Heart left ventricle (tissue), 16 donors: ENCODE results near the gene LGSN. TPM values are rescaled to one million over a fixed set of nuclear protein-coding genes. Genes with fewer than 3 reads are reported as not detected.
"Not testable (repeated sequence)": the region's sequence is repeated elsewhere in the genome, so short reads cannot be mapped to it uniquely, and the experiment has no call there.

Experiments
- ATAC-seq, 4 donors: fragments of 200-7000 bp; cut with Tn5 transposase; one replicate each; pipeline ENCODE4 v1.9.1; 2020 to 2022; ENCODE audit warnings: moderate library complexity in 4 of 4, mild to moderate bottlenecking in 3 of 4, moderate number of reproducible peaks in 1 of 4
- DNase-seq, 5 donors: peaks; one replicate each; pipeline ENCODE4 v3.0.0-alpha.2; 2020
- H3K27ac ChIP-seq, 12 donors: fragments of 200-600 bp; sonication (generic) in 4 of 12; one replicate each; pipeline versions ENCODE4 v1.5.0 to v1.8.0; 2016 to 2022; ENCODE audit warnings: mild to moderate bottlenecking in 2 of 12
- H3K27me3 ChIP-seq, 9 donors: fragments of 200-600 bp; sonication (generic) in 2 of 9; one replicate each; pipeline versions ENCODE4 v1.5.1 to v1.8.0; 2016 to 2022; ENCODE audit warnings: mild to moderate bottlenecking in 3 of 9
- H3K36me3 ChIP-seq, 9 donors: fragments of 200-600 bp; sonication (generic) in 2 of 9; one replicate each; pipeline versions ENCODE4 v1.5.0 to v1.8.0; 2018 to 2022; ENCODE audit warnings: mild to moderate bottlenecking in 2 of 9
- H3K4me1 ChIP-seq, 12 donors: fragments of 200-600 bp; sonication (generic) in 4 of 12; one replicate each; pipeline versions ENCODE4 v1.5.0 to v1.8.0; 2016 to 2022; ENCODE audit warnings: mild to moderate bottlenecking in 3 of 12
- H3K4me3 ChIP-seq, 12 donors: fragments of 200-600 bp; sonication (generic) in 4 of 12; one replicate each; pipeline versions ENCODE4 v1.5.0 to v1.8.0; 2017 to 2022; ENCODE audit warnings: mild to moderate bottlenecking in 9 of 12, moderate library complexity in 4 of 12
- H3K9me3 ChIP-seq, 12 donors: fragments of 200-600 bp; sonication (generic) in 4 of 12; one replicate each; pipeline versions ENCODE4 v1.5.0 to v1.8.0; 2016 to 2022; ENCODE audit warnings: mild to moderate bottlenecking in 1 of 12
- POLR2A ChIP-seq, 2 donors: fragments of 450-650 bp; IDR thresholded peaks; one replicate each; pipeline ENCODE4 v1.6.1; 2017; ENCODE audit warnings: antibody characterized with exemption in 2 of 2, mild to moderate bottlenecking in 2 of 2, moderate library complexity in 2 of 2
- WGBS, 4 donors: extraction: QIAGEN DNeasy Blood & Tissue Kit in 2 of 4; methylation state at CpG; one replicate each; pipeline versions ENCODE4 v1.1.5 to v1.1.7; 2013 to 2018; 5-methylcytosine and 5-hydroxymethylcytosine counted together
- intact Hi-C, 10 donors: fragments of 100-400 bp; cut with DNase I; formaldehyde crosslinking; loops; one replicate each; pipeline versions ENCODE4 v1.11.1 to v1.14.2; 2022
- polyA plus RNA-seq, 2 donors: library from polyadenylated mRNA; stranded (reverse); fragments of 200-250 nt; gene quantifications; one replicate each; pipeline ENCODE4 v1.2.3, GENCODE V29; 2013
- total RNA-seq, 9 donors: library from RNA; depleted of rRNA in 2 of 9; stranded (reverse); fragments of >200 nt in 2 of 9; fragmentation: NEBNext Ultra II Directional in 3 of 9; extraction: Animal tissue kit (Norgen Biotek cat#: 25700) in 3 of 9; gene quantifications; one replicate each; pipeline versions ENCODE4 v1.1.0 to v1.2.4, GENCODE V29; 2016 to 2023
- TF ChIP-seq, protein P1 (sequence below), 12 donors: fragments of 200-600 bp; sonication (generic) in 4 of 12; IDR thresholded peaks; one replicate each; pipeline versions ENCODE4 v1.5.0 to v1.8.0; 2018 to 2022; ENCODE audit warnings: antibody characterized with exemption in 12 of 12, mild to moderate bottlenecking in 5 of 12
- donor health status: ischemic (EF 13 %, LVEDD 7.1; RV severe dilation, severe dysfunction).
- donor health status: healthy with polysubstance abuse.
- donor health status: DM: no; HTN: yes; CAD: no.
- donor health status: DM: no; HTN: no; CAD: no.
- donor health status: ischemic (EF 25% LVEDD 6.9; RV normal size, moderate dysfunction).
- donor health status: ischemic (EF 25% LVEDD 5.7; RV mildly dilated, moderate dysfunction).
- donor health status: healthy.
- donor health status: DM: yes; HTN: yes; CAD: no.
- donor health status: ischemic (EF 35%, LVEDD 5.7; RV mildly dilated, moderate dysfunction).
- donor health status: nonischemic (EF 11% LVEDD 7.7; RV severe dilation, severe dysfunction).
- donor health status: DM: yes; HTN: yes; CAD: no.
- donor health status: PGD.
- donor health status: ischemic (EF 29% LVEDD 5.4; RV normal size, mild dysfunction).
- donor health status: nonischemic (EF 23%, LVEDD 6.1; RV moderate dilation, normal function).

The LGSN gene
- total and polyA plus RNA-seq, 11 donors = not detected

DNA sequence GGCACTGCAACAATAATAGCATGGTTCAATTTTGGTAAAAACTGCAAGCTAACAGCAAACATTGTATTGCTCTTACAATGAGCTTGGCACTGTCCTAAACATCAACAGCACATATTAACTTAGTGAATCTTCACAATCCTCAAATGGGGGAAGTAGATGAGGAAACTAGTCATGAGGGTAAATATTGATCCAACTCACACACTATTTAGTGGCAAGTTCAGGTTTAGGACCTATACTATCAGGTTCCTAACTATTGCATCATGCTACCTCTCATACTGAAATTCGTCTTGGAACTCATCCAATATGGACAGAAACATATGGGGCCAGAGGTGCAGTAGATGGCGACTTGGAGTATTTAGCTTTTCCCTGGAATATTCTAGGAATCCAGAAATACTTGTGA lies 74.4 kb downstream of the LGSN start:
- no peak overlapping the region for H3K4me3 ChIP-seq
- no peaks in the 10 kb centered on the region for H3K4me1 ChIP-seq
- ATAC-seq = no peak
- 56 to 65% (median 62%) methylated on average over 2 of the region's 2 CpGs for WGBS, 4 donors
- DNase-seq = no peak
- H3K27me3 ChIP-seq = no peaks in the 10 kb centered on the region
- intact Hi-C loops = no loop called here
- no peak overlapping the region for H3K27ac ChIP-seq
- no peak for TF ChIP-seq POLR2A (IDR thresholded peaks at IDR 0.05)
- TF ChIP-seq, protein P1, sequence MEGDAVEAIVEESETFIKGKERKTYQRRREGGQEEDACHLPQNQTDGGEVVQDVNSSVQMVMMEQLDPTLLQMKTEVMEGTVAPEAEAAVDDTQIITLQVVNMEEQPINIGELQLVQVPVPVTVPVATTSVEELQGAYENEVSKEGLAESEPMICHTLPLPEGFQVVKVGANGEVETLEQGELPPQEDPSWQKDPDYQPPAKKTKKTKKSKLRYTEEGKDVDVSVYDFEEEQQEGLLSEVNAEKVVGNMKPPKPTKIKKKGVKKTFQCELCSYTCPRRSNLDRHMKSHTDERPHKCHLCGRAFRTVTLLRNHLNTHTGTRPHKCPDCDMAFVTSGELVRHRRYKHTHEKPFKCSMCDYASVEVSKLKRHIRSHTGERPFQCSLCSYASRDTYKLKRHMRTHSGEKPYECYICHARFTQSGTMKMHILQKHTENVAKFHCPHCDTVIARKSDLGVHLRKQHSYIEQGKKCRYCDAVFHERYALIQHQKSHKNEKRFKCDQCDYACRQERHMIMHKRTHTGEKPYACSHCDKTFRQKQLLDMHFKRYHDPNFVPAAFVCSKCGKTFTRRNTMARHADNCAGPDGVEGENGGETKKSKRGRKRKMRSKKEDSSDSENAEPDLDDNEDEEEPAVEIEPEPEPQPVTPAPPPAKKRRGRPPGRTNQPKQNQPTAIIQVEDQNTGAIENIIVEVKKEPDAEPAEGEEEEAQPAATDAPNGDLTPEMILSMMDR (IDR thresholded peaks at IDR 0.05) = no peak
- no peaks in the 10 kb centered on the region for H3K36me3 ChIP-seq
- H3K9me3 ChIP-seq = no peaks in the 10 kb centered on the region

- Histone ChIP-seq H3K9me3 (no peaks in the 10 kb centered on the region), H3K27ac (no peak overlapping the region), H3K4me1 (no peaks in the 10 kb centered on the region), H3K4me3 (no peak overlapping the region), H3K27me3 (no peaks in the 10 kb centered on the region), H3K36me3 (no peaks in the 10 kb centered on the region)
- 45 to 52% (median 49%) methylated on average over 3 of the region's 3 CpGs for WGBS, 4 donors
- no peak for ATAC-seq
- DNase-seq = no peak
- TF ChIP-seq POLR2A (IDR thresholded peaks at IDR 0.05) = no peak
- TF ChIP-seq, protein P1 (IDR thresholded peaks at IDR 0.05) = no peak
- intact Hi-C loops = no loop called here
Measured at GRCh38 chr6:63236398-63236817, 83.4 kb downstream of the LGSN start.

DNA sequence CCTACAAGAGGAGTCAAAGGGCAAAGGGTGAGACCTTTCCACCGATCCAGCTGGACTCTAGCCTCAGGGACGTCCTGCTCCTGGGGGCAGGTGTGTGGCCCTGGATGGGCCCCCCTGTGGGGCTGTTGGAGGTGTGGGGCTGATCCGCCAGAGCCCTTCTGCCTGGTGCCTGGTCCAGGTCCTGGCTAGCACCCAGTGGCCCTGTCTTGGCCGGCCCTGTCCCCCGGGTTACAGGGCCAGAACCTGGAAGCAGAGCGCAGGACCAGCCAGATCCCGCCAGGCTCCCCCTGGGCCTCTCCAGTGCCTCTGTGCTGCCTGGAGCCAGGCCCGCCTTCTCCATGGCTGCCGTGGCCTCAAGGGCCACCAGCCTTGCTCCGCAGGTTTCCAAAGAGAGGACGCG lies 89.3 kb downstream of the LGSN start:
- DNase-seq, ATAC-seq, intact Hi-C loops, H3K4me1 ChIP-seq, H3K27me3 ChIP-seq, H3K36me3 ChIP-seq, H3K4me3 ChIP-seq, H3K27ac ChIP-seq, H3K9me3 ChIP-seq: not testable (repeated sequence)
- 59 to 83% (median 77%) methylated on average over 6 to 12 of the region's 12 CpGs for whole genome bisulfite sequencing, 4 donors

DNA sequence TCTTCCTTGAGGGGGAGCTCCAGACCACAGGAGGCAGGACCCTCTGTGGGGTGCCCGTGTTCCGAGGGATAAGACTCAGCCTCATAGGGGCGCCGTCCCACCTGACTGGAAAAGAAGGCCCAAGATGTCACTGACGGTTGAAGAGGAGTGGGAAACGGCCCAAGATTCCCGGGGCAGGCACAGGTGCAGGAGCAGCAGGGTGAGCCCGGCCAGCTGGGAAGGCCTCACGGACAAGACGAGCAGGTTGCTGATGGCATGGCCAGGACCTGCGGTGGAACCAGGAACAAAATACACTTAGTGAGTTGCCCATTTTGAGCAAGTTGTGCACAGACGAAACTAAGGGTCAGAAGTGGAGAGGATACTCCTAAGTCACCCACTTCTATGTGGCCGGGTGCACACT lies 89.8 kb downstream of the LGSN start:
- ATAC-seq, H3K9me3 ChIP-seq, H3K27ac ChIP-seq, H3K36me3 ChIP-seq, H3K27me3 ChIP-seq, H3K4me1 ChIP-seq, DNase-seq, intact Hi-C loops, H3K4me3 ChIP-seq: not testable (repeated sequence)
- WGBS, 4 donors = 79 to 88% (median 85%) methylated on average over 11 to 13 of the region's 13 CpGs

DNA sequence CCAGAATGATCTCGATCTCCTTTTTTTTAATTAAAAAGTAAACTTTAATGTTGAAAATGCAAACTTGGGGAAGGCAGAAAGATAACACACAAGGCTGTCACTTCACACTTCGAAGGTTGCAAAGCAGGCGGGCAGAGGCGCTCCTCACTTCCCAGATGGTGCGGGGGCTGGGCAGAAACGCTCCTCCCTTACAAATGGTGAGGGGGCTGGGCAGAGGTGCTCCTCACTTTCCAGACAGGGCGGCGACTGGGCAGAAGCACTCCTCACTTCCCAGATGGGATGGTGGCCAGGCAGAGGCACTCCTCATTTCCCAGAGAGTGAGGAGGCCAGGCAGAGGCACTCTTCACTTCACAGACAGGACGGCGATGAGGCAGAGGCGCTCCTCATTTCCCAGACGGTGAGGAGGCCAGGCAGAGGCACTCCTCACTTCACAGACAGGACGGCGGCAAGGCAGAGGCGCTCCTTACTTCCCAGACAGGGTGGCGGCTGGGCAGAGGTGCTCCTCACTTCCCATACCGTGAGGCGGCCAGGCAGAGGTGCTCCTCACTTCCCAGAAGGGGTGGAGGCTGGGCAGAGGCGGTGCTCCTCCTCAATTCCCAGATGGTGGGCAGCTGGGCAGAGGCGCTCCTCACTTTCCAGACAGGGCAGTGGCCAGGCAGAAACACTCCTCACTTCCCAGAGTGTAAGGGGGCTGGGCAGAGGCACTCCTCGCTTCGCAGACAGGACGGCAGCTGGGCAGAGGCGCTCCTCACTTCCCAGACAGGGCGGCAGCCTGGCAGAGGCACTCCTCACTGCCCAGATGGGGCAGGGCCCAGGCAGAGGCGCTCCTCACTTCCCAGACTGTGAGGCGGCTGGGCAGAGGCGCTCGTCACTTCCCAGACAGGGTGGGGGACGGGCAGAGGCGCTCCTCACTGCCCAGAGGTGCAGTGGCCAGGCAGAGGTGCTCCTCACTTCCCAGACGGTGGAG lies 91.6 kb downstream of the LGSN start:
- H3K36me3 ChIP-seq, intact Hi-C loops, H3K4me3 ChIP-seq, H3K27me3 ChIP-seq, H3K9me3 ChIP-seq, DNase-seq, H3K4me1 ChIP-seq, H3K27ac ChIP-seq, ATAC-seq: not testable (repeated sequence)
- 87 to 90% (median 89%) methylated on average over 19 to 32 of the region's 32 CpGs for WGBS, 4 donors

GRCh38 chr6:63225987-63226386 lies 93.8 kb downstream of the LGSN start:
- H3K27me3 ChIP-seq, DNase-seq, H3K9me3 ChIP-seq, intact Hi-C loops, H3K4me3 ChIP-seq, H3K36me3 ChIP-seq, H3K27ac ChIP-seq, H3K4me1 ChIP-seq, ATAC-seq: not testable (repeated sequence)
- 57 to 64% (median 61%) methylated on average over 4 of the region's 4 CpGs for WGBS, 4 donors

Other genes starting within 250 kb of the LGSN start
- 1 to 10 TPM in 3 of 9 donors, under 1 TPM in 3, not detected in 3; 0.28 to 4.7 (median 1.6) TPM for gene FKBP1C, start 108.5 kb downstream of the LGSN start, total RNA-seq
- 1 to 10 TPM in 1 of 2 donors, not detected in 1; 1.7 TPM for gene FKBP1C, start 108.5 kb downstream of the LGSN start, polyA plus RNA-seq